OCI-LY3 (cell line): Measurements from ENCODE around the gene SLC7A5.

Experiments
- H2AFZ ChIP-seq: fragments of 200-600, 300-600 bp; shearing (Covaris generic); 2 replicates; pipeline ENCODE4 v1.6.0; 2014; ENCODE audit warnings: antibody characterized with exemption, low read depth, low read length
- H3K27ac ChIP-seq: fragments of 200-600, 300-600 bp; sonication (generic); 2 replicates; pipeline ENCODE4 v1.5.1; 2014; ENCODE audit warnings: mild to moderate bottlenecking, low read length, moderate library complexity, mixed read lengths
- H3K27me3 ChIP-seq: fragments of 200-600, 300-600 bp; sonication (generic); 2 replicates; pipeline ENCODE4 v1.6.1; 2014; ENCODE audit warnings: low read depth, low read length, mixed read lengths
- H3K36me3 ChIP-seq: fragments of 200-600, 300-600 bp; sonication (generic); replicated peaks from 2 replicates; pipeline ENCODE3; 2014; ENCODE audit warnings: low read depth, low read length, mixed read lengths
- H3K4me1 ChIP-seq: fragments of 300-600, 200-600 bp; sonication (generic); 2 replicates; pipeline ENCODE4 v1.6.1; 2014; ENCODE audit warnings: low read length, mixed read lengths
- H3K4me2 ChIP-seq: fragments of 200-600, 300-600 bp; sonication (generic); 2 replicates; pipeline ENCODE4 v1.6.1; 2014; ENCODE audit warnings: low read length, mixed read lengths
- H3K4me3 ChIP-seq: fragments of 300-600, 200-600 bp; sonication (generic); 2 replicates; pipeline ENCODE4 v1.5.1; 2014; ENCODE audit warnings: antibody characterized with exemption, mild to moderate bottlenecking, low read length, moderate library complexity
- H3K79me2 ChIP-seq: fragments of 300-600, 200-600 bp; shearing (Covaris generic); 2 replicates; pipeline ENCODE4 v1.6.1; 2014; ENCODE audit warnings: mild to moderate bottlenecking, low read length, mixed read lengths
- H3K9ac ChIP-seq: fragments of 300-600, 200-600 bp; shearing (Covaris generic); 2 replicates; pipeline ENCODE4 v1.6.0; 2014; ENCODE audit warnings: mild to moderate bottlenecking, low read length, moderate library complexity
- H3K9me3 ChIP-seq: fragments of 200-600, 300-600 bp; shearing (Covaris generic); 2 replicates; pipeline ENCODE4 v1.6.1; 2014; ENCODE audit warnings: low read length, mixed read lengths; ENCODE audit not compliant: insufficient read depth
- H4K20me1 ChIP-seq: fragments of 200-600, 300-600 bp; sonication (generic); 2 replicates; pipeline ENCODE4 v1.6.1; 2016; ENCODE audit warnings: low read length, mixed read lengths; ENCODE audit not compliant: insufficient read depth
- CTCF ChIP-seq: fragments of 200-600, 300-600 bp; sonication (generic); IDR thresholded peaks from 2 replicates; pipeline ENCODE4 v1.5.1; 2014; ENCODE audit warnings: antibody characterized with exemption, low read length, low read depth
- EZH2phosphoT487 ChIP-seq: fragments of 200-600 bp; shearing (Covaris generic); IDR thresholded peaks from 2 replicates; pipeline ENCODE4 v1.6.1; 2018; ENCODE audit warnings: antibody characterized with exemption, mixed run types, low read depth

The SLC7A5 gene

GRCh38 chr16:87802670-87803069 lies 66.6 kb downstream of the SLC7A5 start:
- Histone ChIP-seq H3K36me3 (peaks cover 9% of the 10 kb centered on the region), H4K20me1 (no peaks in the 10 kb centered on the region), H3K9me3 (peaks cover 7% of the 10 kb centered on the region; the same call in 1 of the 2 replicates), H3K4me1 (peaks cover 53% of the 10 kb centered on the region), H3K4me2 (peak overlapping the region; percentile 67), H2AFZ (no peak overlapping the region; the same call in 1 of the 2 replicates), H3K9ac (peak overlapping the region; percentile 49; the same call in 1 of the 2 replicates), H3K4me3 (peak overlapping the region; percentile 37), H3K79me2 (no peaks in the 10 kb centered on the region), H3K27me3 (no peaks in the 10 kb centered on the region), H3K27ac (peak overlapping the region; percentile 81)
- TF ChIP-seq CTCF (no peak), EZH2phosphoT487 (no peak)

GRCh38 chr16:87801679-87802259 lies 67.5 kb downstream of the SLC7A5 start:
- 0 out of 2 replicates have a peak overlapping the region, but pooled peaks have one; percentile 67 for H3K4me2 ChIP-seq
- H3K36me3 ChIP-seq, result peaks cover 9% of the 10 kb centered on the region
- peaks cover 44% of the 10 kb centered on the region for H3K4me1 ChIP-seq
- peaks cover 7% of the 10 kb centered on the region; the same call in 1 of the 2 replicates for H3K9me3 ChIP-seq
- H2AFZ ChIP-seq, result no peak overlapping the region
- no peak overlapping the region for H3K27ac ChIP-seq
- no peaks in the 10 kb centered on the region for H3K79me2 ChIP-seq
- H3K4me3 ChIP-seq, result no peak overlapping the region
- no peaks in the 10 kb centered on the region for H3K27me3 ChIP-seq
- TF ChIP-seq CTCF (no peak), EZH2phosphoT487 (no peak)
- no peaks in the 10 kb centered on the region for H4K20me1 ChIP-seq
- peak overlapping the region; percentile 17; the same call in 1 of the 2 replicates for H3K9ac ChIP-seq

GRCh38 chr16:87800497-87800896 lies 68.8 kb downstream of the SLC7A5 start:
- H3K4me1 ChIP-seq, result peaks cover 32% of the 10 kb centered on the region
- no peaks in the 10 kb centered on the region for H3K27me3 ChIP-seq
- H3K4me2 ChIP-seq, result no peak overlapping the region
- TF ChIP-seq CTCF, result no peak
- no peak for TF ChIP-seq EZH2phosphoT487
- H4K20me1 ChIP-seq, result no peaks in the 10 kb centered on the region
- H3K36me3 ChIP-seq, result peaks cover 9% of the 10 kb centered on the region
- H3K9ac ChIP-seq, result no peak overlapping the region
- no peak overlapping the region for H2AFZ ChIP-seq
- H3K79me2 ChIP-seq, result no peaks in the 10 kb centered on the region
- H3K4me3 ChIP-seq, result no peak overlapping the region
- no peak overlapping the region for H3K27ac ChIP-seq
- H3K9me3 ChIP-seq, result peaks cover 7% of the 10 kb centered on the region; the same call in 1 of the 2 replicates

GRCh38 chr16:87795336-87795735 lies 74.0 kb downstream of the SLC7A5 start:
- H3K79me2 ChIP-seq, result no peaks in the 10 kb centered on the region
- H3K9ac ChIP-seq, result no peak overlapping the region
- H3K4me3 ChIP-seq, result no peak overlapping the region
- TF ChIP-seq CTCF (no peak), EZH2phosphoT487 (no peak)
- no peaks in the 10 kb centered on the region for H3K9me3 ChIP-seq
- no peaks in the 10 kb centered on the region for H3K4me1 ChIP-seq
- H3K36me3 ChIP-seq, result no peaks in the 10 kb centered on the region
- H2AFZ ChIP-seq, result no peak overlapping the region
- no peaks in the 10 kb centered on the region; the same call in 1 of the 2 replicates for H3K27me3 ChIP-seq
- no peak overlapping the region for H3K4me2 ChIP-seq
- H3K27ac ChIP-seq, result no peak overlapping the region
- H4K20me1 ChIP-seq, result no peaks in the 10 kb centered on the region
